ENCODE measurements around the gene CCKAR. TPM values are rescaled to one million over a fixed set of nuclear protein-coding genes. Genes with fewer than 3 reads are reported as not detected.
"Not testable (repeated sequence)": the region's sequence is repeated elsewhere in the genome, so short reads cannot be mapped to it uniquely, and the experiment has no call there.

Gene CCKAR, protein sequence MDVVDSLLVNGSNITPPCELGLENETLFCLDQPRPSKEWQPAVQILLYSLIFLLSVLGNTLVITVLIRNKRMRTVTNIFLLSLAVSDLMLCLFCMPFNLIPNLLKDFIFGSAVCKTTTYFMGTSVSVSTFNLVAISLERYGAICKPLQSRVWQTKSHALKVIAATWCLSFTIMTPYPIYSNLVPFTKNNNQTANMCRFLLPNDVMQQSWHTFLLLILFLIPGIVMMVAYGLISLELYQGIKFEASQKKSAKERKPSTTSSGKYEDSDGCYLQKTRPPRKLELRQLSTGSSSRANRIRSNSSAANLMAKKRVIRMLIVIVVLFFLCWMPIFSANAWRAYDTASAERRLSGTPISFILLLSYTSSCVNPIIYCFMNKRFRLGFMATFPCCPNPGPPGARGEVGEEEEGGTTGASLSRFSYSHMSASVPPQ
- total RNA-seq, result not detected in 2 replicates

DNA sequence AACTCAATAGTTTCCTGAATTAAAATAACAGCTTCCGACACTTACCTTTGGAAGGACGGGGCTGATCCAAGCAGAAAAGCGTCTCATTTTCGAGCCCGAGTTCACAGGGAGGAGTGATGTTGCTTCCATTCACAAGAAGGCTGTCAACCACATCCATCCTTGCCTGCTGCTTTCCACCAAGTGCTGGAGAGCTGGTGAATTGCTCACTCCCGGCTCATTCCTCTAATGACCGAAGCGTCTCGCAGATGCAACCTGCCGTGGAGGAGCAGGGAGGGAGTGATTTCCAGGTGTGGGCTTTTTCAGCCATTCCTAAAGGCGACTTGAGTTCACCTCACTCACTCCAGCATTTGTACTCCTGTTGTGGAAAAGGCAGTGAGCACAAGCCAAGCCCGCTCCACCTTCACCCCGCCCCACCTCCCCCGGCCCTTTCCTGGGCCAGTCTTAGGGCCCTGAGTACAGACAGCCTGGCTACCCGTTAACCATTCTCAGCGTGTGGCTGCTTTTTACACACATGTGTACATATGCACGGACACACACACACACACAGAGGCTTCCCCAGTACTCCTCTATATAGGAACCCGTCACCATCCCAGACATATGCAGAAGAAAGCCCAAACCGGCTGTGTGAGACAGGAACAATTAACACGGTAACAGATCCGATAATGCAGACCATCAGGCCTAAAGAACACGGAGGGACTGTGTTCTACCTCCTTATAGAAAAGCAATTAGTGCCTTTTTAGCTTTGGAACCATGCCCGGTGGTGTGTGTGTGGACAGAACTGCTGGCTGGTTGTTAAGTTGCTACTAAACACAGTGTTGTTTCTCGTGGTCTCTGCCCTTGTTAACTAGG is at the start of gene CCKAR:
Gene CCKAR, minus strand, starts transcription at position 374 of the 849 bp plus-strand sequence. Its CDS starts 217 bp downstream, at position 157.
- intact Hi-C loops (cut with micrococcal nuclease), result no loop called here

DNA sequence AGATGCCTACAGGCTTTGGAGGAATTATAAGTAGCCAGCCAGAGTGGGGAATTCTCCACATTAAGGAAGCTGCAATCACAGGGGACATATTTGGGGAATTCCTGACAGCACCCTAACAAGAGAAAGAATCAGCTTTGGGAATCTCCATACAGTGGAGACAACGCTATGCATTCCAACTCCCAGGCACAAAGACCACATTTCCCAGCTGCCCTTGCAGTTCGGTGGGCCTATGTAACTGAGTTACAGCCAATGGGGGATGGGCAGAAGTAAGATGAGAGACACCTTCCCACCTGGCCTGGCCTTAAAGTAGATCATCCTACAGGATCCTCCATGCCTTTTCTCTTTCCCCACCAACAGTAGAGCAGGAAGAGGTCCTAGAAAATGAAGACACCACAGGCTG is 43.4 kb upstream of the CCKAR start:
- intact Hi-C loops (cut with micrococcal nuclease), result no loop called here

DNA sequence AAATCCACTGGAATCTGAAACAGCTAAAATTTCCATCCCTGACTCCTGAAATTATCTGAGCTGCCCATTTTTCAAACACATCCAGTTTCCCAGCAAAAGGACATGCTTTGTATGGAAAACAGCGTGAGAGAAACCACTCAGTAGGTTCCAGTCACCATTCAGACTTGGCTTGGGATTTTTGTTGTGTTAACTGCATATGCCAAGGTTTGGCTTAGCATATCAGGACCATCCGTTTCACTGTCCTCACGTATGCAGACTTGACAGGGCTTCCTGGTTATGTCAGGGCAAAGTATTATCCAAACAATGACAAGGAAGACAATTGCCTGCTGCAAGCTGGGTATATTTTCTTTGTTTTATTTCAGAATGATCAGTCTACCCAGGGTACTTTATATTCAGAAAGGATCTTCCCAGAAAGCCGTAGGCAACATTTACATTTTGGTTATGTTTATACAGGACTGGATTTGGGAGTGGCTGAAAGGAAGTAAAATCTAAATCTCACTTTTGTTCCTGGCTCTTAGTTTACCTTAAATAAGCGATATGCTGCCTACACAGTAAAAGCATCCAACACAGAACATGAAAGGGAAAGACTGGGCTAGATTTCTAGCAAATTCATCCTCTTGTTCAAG is 41.3 kb upstream of the CCKAR start:
- intact Hi-C loops (cut with micrococcal nuclease), result no loop called here

DNA sequence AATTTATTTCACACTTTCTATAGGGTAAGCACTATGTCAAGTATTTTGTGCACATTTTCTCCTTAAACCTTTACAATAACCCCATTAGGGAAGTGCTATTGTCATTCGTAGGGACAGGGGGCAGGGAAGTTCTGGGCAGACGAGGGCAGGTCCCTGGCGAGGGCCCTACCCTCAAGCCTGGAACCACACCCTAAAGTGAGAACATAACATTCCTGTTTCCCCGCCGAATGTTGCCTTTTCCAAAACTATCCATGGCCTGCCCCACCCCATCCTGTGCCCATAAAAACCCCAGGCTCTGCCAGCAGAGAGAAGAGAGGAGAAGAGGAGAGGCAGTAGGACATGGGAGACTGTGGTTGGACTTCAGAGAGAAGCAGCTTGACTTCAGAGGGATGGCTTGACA is 39.8 kb upstream of the CCKAR start:
- intact Hi-C loops (cut with micrococcal nuclease), result no loop called here

DNA sequence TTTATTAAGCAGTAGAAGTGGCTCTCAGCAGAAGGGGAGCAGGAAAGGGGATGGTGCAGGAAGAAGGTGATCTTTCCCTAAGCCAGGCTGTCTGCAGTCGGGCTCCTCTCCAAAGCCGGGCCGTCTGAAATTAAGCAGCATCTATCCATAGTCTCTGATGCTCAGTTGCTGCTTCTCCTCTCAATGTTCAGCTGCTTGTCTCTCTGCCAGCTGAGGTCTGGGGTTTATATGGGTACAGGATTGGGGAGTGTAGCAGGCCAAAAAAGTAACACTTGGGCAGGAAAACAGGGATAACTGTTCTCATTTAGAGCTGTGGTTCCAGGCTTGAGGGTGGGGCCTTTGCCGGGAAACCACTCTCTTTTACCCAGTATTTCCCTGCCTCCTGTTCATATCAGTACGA is 39.2 kb upstream of the CCKAR start:
- intact Hi-C loops (cut with micrococcal nuclease), result no loop called here

DNA sequence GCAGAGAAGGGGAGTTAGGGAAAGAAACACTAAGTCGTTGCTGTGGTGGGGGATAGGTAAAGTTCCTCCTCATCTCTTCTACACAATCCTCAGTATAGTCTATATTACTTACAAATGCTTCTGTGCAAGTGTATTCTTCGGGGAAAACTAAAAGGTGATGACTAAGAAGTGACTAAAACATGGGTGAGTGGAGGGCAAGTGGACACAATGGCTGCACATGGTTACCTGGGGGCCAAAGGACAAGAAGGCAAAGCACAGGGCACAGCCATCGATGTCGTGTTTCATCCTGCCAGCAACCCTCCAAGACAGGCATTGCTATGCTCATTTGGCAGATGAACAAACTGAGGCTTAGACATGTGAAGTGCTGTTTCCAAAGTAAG is 35.5 kb upstream of the CCKAR start:
- intact Hi-C loops (cut with micrococcal nuclease), result no loop called here

DNA sequence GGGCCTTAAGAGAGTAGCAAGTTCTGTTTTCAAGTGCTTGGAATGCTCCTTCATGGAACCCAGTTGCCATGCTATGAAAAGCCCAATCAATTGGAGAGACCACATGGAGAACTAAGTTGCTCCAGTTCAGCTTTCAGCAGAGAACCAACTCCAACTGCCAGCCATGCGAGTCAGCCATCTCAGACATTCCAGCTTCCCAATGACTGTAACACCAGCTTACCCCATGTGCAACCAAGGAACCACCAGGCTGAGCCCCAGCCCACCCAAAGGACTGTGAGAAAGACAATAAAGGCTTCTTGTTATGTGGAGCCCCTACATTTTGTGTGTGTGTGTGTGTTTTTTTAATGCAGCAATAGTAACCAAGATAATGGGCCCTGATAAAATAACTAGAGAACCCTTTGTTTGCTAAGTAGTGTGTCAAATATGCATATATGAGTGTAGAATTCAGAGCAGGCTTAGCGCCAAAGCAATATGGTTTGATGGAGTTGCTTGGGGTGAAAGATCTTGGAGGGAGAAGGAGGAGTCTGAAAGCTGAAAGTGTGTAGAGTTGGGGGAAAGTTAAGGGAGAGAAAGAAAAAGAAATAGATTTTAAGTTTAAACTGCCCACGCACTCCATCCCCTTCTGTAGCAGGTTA is 35.0 kb upstream of the CCKAR start:
- intact Hi-C loops (cut with micrococcal nuclease), result no loop called here

DNA sequence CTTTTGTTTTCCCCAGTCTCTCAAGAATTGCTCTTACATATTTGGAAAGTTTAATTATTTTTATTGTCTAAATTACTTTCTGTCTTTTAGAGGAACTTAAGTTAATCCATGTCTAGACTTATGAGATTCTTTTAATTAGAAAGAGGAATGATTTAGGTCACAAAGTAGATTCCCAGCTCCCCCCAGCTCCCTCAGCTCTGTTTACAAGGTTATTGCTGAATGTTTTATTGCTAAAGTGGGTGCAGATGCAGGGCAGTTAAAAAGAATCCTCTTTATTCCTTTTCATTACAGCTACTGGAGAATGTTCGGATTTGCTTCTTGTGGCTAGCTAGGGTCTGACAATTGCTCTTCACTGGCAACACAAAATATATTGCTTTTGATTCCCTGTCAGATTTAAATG is 33.7 kb upstream of the CCKAR start:
- intact Hi-C loops (cut with micrococcal nuclease), result no loop called here

DNA sequence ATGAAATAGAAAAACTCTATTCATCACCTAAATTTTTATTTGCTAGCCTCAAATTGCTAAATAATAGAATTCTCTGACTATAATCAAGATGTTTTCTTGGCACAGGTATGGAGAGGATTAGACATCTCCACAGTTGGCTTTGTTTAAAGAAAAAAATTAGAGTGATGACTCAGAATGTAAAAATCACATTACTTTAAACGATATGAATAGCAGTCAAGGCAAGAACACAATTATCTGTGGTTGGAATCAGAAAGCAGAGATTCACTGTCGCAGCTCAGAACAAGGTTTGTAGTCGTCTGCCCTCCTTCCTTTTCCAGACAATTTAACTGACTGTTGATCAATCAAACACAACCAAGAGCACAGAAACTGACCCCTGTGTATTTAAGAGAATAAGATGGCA is 32.2 kb upstream of the CCKAR start:
- intact Hi-C loops (cut with micrococcal nuclease), result no loop called here

DNA sequence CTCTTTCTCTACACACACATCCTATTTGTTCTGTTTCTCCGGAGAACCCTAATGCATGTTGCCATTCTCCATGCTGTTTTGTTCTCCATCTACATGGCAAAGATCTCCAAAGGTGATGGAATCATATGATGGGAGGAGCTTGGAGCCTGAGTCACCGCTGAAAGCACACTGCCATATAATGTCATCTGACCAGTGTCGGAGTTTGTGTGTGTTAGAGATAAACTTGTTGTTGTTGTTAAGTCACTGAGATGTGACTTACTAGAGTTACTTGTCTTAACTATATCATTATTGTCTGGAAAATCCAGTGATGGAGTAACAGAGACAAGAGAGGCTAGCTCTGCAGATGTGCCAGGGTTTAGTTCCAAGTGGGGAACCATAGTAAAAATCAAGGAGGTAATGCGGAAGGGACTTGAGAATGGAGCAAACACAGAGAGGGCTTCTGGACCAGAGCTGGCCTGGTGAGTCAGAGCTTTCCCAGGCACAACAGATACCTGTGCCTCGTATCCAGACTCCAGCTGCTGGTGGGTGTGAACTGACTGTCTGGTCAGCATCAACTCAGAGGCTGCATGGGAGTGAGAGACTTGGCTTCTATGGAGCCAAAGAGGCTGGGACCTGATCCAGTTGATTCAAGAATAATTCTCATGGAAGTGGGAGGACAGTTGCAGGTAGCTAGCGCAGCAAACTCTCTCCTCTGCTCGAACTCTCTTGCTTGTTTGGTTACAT is 30.6 kb upstream of the CCKAR start:
- intact Hi-C loops (cut with micrococcal nuclease), result no loop called here

DNA sequence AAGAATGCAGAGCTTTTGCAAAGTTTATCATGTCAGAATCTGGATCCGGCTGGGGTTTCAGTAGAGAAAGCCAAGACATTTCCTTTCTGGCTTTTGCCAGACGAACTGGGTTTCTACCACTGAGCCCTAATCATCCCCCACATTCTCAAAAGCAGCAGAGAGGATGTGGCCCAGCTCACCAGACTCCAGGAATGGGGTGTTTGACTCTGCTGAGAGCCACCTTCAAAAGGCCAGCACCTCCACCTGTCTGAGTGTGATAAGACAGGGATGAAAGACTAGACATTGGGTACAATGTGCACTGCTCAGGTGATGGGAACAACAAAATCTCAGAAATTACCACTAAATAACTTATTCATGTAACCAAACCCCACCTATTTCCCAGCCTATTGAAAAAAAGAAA is 25.7 kb upstream of the CCKAR start:
- intact Hi-C loops (cut with micrococcal nuclease), result no loop called here

DNA sequence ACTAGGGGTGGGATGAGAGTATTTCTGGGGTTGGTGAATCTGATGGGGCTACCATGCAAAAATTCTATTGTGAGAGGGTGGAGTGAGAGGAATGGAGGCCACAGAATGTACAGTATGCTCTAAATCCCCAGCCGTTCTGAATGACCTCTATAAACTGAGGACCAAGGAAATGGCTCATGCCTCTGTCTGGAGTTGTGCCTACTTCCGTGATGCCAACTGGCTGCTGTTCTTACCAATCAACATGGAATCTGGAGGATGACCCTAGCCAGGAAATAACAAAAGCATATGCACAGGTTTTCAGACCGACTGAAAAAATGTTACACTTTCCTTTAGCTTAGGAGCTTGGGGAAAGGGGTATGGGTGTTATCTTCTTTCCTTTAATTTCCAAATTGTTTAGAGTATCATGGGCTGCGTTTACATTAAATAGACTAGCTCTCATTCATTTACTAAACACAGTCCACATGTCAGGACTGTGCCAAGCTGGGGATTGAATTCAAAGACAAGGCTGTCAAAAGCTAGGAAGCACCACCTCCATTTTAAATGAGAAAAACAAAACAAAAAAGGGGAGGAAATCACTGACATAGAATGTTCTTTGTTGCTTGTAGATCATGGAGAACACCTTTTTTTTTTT is 20.2 kb upstream of the CCKAR start:
- intact Hi-C loops (cut with micrococcal nuclease), result no loop called here

DNA sequence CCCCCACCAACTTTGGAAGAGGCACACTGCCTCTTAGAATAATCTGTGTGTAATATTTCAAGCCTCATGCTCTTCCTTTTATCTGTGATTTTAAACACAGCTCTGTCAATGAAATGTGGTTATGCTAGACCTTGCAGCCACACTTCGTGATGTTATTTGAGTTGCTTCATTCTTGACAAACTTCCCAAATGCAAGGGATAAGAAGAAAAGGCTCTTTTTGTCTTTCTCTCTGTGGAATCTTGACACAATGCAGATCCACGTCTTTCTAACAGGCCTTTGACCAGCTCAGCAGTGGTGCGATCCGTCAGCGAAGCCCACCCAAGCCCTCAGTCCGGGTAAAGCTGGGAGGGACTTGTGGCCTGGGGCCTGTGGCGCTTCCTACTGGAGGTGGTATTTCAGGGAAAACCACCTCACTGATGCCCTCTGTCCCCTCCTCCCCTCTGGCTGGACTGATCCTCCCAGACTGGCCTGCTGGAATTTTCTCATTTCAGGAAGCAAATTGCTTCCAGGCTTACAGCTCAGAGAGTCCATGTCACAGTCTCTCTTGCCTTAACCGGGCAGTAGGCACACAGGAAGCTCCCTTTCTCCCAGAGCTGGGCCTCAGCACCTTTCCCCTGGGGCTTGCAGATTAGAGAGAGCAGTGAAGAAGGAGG is 19.5 kb upstream of the CCKAR start:
- intact Hi-C loops (cut with micrococcal nuclease), result no loop called here

DNA sequence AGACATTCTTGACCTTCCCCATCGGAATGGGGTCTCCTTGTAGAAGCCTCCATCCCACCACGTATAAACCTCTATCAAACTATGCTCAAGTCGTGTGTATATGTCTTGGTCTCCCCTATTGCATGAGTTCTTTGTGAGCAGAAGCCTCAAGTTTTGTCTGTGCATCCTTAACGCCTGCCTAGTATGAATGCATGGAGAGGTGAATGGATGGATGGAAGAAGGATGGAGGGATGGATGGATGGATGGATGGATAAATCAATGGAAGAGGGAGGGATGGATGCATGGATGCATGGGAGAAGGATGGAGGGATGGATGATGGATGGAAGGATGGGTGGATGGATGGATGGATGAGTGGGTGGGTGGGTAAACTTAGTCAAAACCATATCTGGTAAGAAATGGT is 17.0 kb upstream of the CCKAR start:
- intact Hi-C loops (cut with micrococcal nuclease), result no loop called here

DNA sequence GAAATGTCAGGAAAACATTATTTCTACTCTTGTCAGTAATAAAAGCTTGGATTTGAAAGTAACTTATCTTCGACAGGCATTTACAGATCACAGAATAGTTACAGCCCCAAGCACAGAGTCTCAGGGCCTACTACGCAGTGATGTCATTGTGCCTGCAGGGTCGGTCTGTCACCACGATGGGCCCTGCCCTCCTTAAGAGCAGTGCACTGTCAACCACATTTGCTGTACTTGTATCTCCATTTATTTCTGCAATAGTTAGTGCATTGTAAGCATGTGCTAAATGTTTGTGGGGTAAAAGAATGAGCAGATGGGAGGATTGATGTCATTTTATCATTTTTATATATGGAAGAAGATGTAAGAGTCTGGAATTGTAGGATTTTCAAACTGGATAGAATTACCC is 13.6 kb upstream of the CCKAR start:
- intact Hi-C loops (cut with micrococcal nuclease), result no loop called here

DNA sequence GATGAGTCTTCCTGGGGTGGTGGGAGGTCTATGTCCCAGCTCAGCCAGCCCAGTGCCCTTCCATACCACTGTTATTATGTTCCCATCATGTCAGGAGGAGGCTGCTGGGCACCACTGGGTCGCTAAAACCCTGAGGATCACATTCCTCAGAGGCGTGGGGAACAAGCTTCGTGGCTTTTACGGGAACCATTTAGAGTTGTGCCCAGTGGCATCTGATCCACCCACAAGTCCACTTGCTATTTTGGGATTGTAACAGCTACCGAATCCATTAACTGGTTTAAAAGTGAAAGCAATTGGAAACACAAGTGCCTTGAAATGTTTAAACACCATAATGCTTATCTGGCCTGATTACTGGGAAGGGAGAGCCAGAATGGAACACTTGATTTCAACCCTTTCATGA is 13.1 kb upstream of the CCKAR start:
- intact Hi-C loops (cut with micrococcal nuclease), result no loop called here

DNA sequence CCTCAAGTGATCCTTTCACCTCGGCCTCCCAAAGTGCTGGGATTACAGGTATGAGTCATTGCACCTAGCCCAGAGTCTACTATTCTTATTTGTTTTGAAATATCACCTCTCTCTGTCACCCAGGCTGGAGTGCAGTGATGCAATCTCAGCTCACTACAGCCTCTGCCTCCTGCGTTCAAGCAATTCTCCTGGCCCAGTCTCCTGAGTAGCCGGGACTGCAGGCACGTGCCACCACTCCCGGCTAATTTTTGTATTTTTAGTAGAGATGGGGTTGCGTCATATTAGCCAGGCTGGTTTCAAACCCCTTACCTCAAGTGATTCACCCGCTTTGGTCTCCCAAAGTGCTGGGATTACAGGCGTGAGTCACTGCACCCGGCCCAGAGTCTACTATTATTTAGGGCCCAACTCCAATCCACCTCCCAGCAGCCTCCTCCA is 10.3 kb upstream of the CCKAR start:
- intact Hi-C loops (cut with micrococcal nuclease), result not testable (repeated sequence)

DNA sequence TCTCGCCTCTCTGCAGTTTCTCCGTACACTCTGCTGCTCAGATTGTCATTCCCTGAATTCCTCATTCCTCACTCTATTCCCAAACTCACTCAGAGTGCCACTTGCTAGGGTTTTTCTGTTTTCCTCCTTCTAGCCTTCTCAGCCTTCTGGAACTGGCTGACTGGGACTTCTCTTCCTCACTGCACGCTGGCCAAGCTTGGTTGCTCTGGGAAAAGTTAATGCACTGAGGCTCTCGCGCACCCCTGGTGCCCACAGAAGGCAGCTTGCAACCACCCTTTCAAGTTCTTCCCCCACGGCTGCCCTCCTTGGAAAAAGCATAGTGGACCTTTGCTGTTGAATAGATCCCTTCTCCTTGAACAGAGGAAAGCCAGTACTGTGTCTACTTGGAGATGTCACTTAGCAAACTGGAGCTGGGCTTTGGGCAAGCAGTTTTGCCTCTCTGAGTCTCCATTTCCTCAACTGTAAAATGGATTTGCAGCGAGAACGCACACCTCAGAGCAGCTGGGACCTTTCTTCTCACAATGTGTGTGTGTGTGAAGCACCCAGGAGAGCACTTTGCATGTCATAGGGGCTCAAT is 6.0 kb upstream of the CCKAR start:
- intact Hi-C loops (cut with micrococcal nuclease), result no loop called here

DNA sequence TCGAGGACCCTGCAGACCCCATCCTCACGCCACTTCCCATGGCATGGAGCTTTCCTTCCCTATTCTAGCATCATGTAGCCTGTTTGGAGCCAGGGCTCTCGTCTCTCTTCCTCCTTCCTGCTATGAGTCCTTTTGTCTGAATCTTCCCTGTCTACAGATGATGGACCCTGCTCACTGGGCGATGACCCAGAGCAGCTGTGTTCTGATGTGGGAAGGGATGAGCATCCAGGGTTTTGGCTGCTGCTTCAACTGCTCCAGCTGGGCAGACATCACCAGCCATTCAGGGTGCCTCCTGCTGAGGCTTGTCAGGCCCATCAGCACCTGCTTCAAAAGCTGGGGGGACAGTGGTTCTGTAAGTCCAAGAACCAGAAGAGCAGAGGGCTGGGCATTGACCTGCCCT is 3.2 kb upstream of the CCKAR start:
- intact Hi-C loops (cut with micrococcal nuclease), result no loop called here
